NCI-H1105 (cell line): Measurements from ENCODE around the gene JPH4.
"Not testable (repeated sequence)": the region's sequence is repeated elsewhere in the genome, so short reads cannot be mapped to it uniquely, and the experiment has no call there.

ENCODE experiments used
- DNase-seq: peaks from one replicate; lab custom pipeline; 2025; lab: John Stamatoyannopoulos, UW

Gene JPH4

GRCh38 chr14:23546450-23547035 lies 32.0 kb downstream of the JPH4 start:
- DNase-seq = no peak

GRCh38 chr14:23545740-23546365 lies 32.7 kb downstream of the JPH4 start:
- no peak for DNase-seq

GRCh38 chr14:23544511-23545447 lies 33.8 kb downstream of the JPH4 start:
- peak; percentile 96 for DNase-seq

- no peak for DNase-seq
Measured at GRCh38 chr14:23543403-23543802, 35.2 kb downstream of the JPH4 start.

- no peak for DNase-seq
Measured at GRCh38 chr14:23542261-23542660, 36.3 kb downstream of the JPH4 start.

GRCh38 chr14:23540141-23540469 lies 38.5 kb downstream of the JPH4 start:
- DNase-seq = no peak

- peak; percentile 51 for DNase-seq
Measured at GRCh38 chr14:23539248-23540140, 39.1 kb downstream of the JPH4 start.

GRCh38 chr14:23538785-23539184 lies 39.8 kb downstream of the JPH4 start:
- DNase-seq = no peak

- DNase-seq = no peak
Measured at GRCh38 chr14:23538050-23538718, 40.4 kb downstream of the JPH4 start.

GRCh38 chr14:23537351-23538049 lies 41.1 kb downstream of the JPH4 start:
- DNase-seq = no peak

GRCh38 chr14:23536906-23537305 lies 41.7 kb downstream of the JPH4 start:
- not testable (repeated sequence) for DNase-seq

GRCh38 chr14:23536494-23536893 lies 42.1 kb downstream of the JPH4 start:
- DNase-seq = no peak

- no peak for DNase-seq
Measured at GRCh38 chr14:23535943-23536342, 42.6 kb downstream of the JPH4 start.

GRCh38 chr14:23533652-23534435 lies 44.7 kb downstream of the JPH4 start:
- DNase-seq = no peak

- no peak for DNase-seq
Measured at GRCh38 chr14:23532658-23533057, 45.9 kb downstream of the JPH4 start.

GRCh38 chr14:23531391-23531790 lies 47.2 kb downstream of the JPH4 start:
- DNase-seq = no peak

GRCh38 chr14:23530375-23531055 lies 48.1 kb downstream of the JPH4 start:
- no peak for DNase-seq

- no peak for DNase-seq
Measured at GRCh38 chr14:23529016-23529415, 49.6 kb downstream of the JPH4 start.

- no peak for DNase-seq
Measured at GRCh38 chr14:23528555-23528954, 50.0 kb downstream of the JPH4 start.
